ENCODE measurements around the gene C17orf75.
A peak's percentile ranks its signal among the peaks of the same experiment; 100 is the strongest.

C17orf75 gene

GRCh38 chr17:32349503-32349853, 7.5 kb upstream of the C17orf75 start:
- DNase-seq (ENCODE audit: low read depth): peak; percentile 39
- H3K4me3 ChIP-seq (ENCODE audit: low read depth, low read length): peak overlapping the region; percentile 91
- TF ChIP-seq, protein P1, sequence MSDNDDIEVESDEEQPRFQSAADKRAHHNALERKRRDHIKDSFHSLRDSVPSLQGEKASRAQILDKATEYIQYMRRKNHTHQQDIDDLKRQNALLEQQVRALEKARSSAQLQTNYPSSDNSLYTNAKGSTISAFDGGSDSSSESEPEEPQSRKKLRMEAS (IDR thresholded peaks at IDR 0.05; ENCODE audit: low read depth, low read length): no peak
- TF ChIP-seq, protein P2, sequence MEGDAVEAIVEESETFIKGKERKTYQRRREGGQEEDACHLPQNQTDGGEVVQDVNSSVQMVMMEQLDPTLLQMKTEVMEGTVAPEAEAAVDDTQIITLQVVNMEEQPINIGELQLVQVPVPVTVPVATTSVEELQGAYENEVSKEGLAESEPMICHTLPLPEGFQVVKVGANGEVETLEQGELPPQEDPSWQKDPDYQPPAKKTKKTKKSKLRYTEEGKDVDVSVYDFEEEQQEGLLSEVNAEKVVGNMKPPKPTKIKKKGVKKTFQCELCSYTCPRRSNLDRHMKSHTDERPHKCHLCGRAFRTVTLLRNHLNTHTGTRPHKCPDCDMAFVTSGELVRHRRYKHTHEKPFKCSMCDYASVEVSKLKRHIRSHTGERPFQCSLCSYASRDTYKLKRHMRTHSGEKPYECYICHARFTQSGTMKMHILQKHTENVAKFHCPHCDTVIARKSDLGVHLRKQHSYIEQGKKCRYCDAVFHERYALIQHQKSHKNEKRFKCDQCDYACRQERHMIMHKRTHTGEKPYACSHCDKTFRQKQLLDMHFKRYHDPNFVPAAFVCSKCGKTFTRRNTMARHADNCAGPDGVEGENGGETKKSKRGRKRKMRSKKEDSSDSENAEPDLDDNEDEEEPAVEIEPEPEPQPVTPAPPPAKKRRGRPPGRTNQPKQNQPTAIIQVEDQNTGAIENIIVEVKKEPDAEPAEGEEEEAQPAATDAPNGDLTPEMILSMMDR (IDR thresholded peaks at IDR 0.05; ENCODE audit: low read depth, low read length): no peak
- TF ChIP-seq POLR2A (IDR thresholded peaks at IDR 0.05; ENCODE audit: extremely low read depth, insufficient read length): no peak
- no peak for TF ChIP-seq MYC (IDR thresholded peaks at IDR 0.05; ENCODE audit: low read depth, low read length)

DNA sequence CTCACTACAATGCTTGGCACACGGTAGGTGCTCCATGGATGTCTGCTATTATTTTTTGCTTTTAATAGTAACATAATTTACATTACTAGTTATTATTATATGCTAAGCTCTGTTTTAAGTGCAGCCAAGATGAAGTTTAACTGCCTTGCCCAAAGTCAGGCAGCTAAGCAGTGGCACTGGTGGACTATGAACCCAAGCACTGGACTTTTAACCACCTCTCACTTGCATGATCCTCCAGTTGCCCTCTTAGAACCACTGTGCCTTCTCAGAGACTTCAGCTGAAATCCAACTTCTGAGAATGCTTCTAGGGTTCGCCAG, 6.5 kb upstream of the C17orf75 start:
- TF ChIP-seq MYC (IDR thresholded peaks at IDR 0.05; ENCODE audit: low read depth, low read length) (no peak), POLR2A (IDR thresholded peaks at IDR 0.05; ENCODE audit: extremely low read depth, insufficient read length) (no peak)
- TF ChIP-seq, protein P1 (IDR thresholded peaks at IDR 0.05; ENCODE audit: low read depth, low read length): no peak
- TF ChIP-seq, protein P2 (IDR thresholded peaks at IDR 0.05; ENCODE audit: low read depth, low read length): no peak
- no peak overlapping the region for H3K4me3 ChIP-seq (ENCODE audit: low read depth, low read length)

DNA sequence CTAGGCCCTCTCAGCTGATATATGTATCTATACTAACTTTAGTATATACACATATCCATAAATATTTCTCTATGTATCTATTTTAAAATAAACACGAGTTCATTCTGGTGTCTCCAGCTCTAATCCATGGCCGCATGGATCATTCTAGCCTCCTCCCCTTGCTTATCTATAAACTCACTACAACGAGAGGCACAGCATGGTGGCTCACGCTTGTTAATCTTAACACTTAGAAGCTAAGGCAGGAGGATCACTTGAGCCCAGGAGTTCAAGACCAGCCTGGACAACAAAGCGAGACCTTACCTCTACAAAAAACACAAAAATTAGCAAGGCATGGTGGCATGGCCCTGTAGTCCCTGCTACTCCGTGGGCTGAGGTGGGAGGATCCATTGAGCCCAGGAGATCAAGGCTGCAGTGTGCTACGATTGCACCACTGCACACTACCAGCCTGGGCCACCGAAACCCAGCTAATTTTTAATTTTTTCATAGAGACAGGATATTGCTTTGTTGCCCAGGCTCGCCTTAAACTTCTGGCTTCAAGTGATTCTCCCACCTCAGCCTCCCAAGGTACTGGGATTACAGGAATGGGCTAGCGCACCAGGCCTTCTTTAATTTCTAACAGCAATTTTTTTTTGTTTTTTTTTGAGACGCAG, 4.1 kb upstream of the C17orf75 start:
- DNase-seq (ENCODE audit: low read depth): no peak
- TF ChIP-seq MYC (IDR thresholded peaks at IDR 0.05; ENCODE audit: low read depth, low read length) (no peak), POLR2A (IDR thresholded peaks at IDR 0.05; ENCODE audit: extremely low read depth, insufficient read length) (no peak)
- TF ChIP-seq, protein P1 (IDR thresholded peaks at IDR 0.05; ENCODE audit: low read depth, low read length): no peak
- TF ChIP-seq, protein P2 (IDR thresholded peaks at IDR 0.05; ENCODE audit: low read depth, low read length): no peak
- H3K4me3 ChIP-seq (ENCODE audit: low read depth, low read length): no peak overlapping the region

More for the DNA sequence above, 6.5 kb upstream of the C17orf75 start:
- no peak for DNase-seq (ENCODE audit: low read depth)

DNA sequence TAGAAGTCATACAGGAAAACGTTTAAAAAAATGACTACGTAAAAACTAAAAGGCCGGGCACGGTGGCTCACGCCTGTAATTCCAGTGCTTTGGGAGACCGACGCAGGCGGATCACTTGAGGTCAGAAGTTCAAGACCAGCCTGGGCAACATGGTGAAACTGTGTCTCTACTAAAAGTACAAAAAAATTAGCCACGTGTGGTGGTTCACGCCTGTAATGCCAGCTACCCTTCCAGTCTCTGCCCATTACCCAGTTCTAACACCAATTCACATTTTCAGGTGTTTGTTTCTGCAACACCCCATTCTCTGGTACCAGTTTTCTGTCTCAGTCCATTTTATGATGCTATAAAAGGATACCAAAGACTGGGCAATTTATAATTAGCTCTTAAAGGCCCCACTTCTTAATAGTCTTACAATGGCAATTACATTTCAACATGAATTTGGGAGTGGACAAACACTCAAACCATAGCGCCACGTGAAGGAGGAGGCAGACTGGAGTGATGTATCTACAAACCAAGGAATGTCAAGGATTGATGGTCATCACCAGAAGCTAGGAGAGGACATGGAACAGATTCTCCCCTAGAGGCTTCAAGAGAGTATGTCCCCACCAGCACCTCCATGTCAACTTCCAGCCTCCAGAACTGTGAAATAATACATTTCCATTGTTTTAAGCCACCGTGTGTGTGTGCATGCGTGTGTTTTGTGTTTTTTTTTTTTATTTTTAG, 791 bp upstream of the C17orf75 start:
- no peak for DNase-seq (ENCODE audit: low read depth)
- TF ChIP-seq, protein P1 (IDR thresholded peaks at IDR 0.05; ENCODE audit: low read depth, low read length): no peak
- TF ChIP-seq, protein P2 (IDR thresholded peaks at IDR 0.05; ENCODE audit: low read depth, low read length): no peak
- TF ChIP-seq POLR2A (IDR thresholded peaks at IDR 0.05; ENCODE audit: extremely low read depth, insufficient read length) (no peak), MYC (IDR thresholded peaks at IDR 0.05; ENCODE audit: low read depth, low read length) (no peak)
- peak overlapping the region; percentile 77 for H3K4me3 ChIP-seq (ENCODE audit: low read depth, low read length)

GRCh38 chr17:32341141-32341856, 674 bp downstream of the C17orf75 start:
- H3K4me3 ChIP-seq (ENCODE audit: low read depth, low read length): peak overlapping the region; percentile 77
- peak; percentile 63 for DNase-seq (ENCODE audit: low read depth)

More at GRCh38 chr17:32341141-32341856, 674 bp downstream of the C17orf75 start:
- TF ChIP-seq, protein P2 (IDR thresholded peaks at IDR 0.05; ENCODE audit: low read depth, low read length): peak; percentile 6
- TF ChIP-seq MYC (IDR thresholded peaks at IDR 0.05; ENCODE audit: low read depth, low read length): peak; percentile 58; the same call in 1 of the 2 replicates
- TF ChIP-seq, protein P1 (IDR thresholded peaks at IDR 0.05; ENCODE audit: low read depth, low read length): peak; percentile 39; the same call in 1 of the 2 replicates
- TF ChIP-seq POLR2A (IDR thresholded peaks at IDR 0.05; ENCODE audit: extremely low read depth, insufficient read length): no peak
